MG63 (cell line): ENCODE measurements around the gene LRRC63. TPM values are rescaled to one million over a fixed set of nuclear protein-coding genes. Genes with fewer than 3 reads are reported as not detected.
"Not testable (repeated sequence)": the region's sequence is repeated elsewhere in the genome, so short reads cannot be mapped to it uniquely, and the experiment has no call there.

Experiments used
- DNase-seq: peaks from one replicate; pipeline ENCODE4 v3.0.0-alpha.2; 2020
- H3K27me3 ChIP-seq: fragments of 250-450 bp; sonication (Bioruptor Pico); 2 replicates; pipeline ENCODE4 v1.5.1; 2020; ENCODE audit warnings: mild to moderate bottlenecking, moderate library complexity
- H3K36me3 ChIP-seq: fragments of 250-450 bp; sonication (Bioruptor Pico); 2 replicates; pipeline ENCODE4 v1.5.1; 2020; ENCODE audit warnings: mild to moderate bottlenecking, moderate library complexity
- H3K4me3 ChIP-seq: fragments of 250-450 bp; sonication (Bioruptor Pico); 2 replicates; pipeline ENCODE4 v1.5.1; 2020; ENCODE audit warnings: mild to moderate bottlenecking, moderate library complexity
- H3K9me3 ChIP-seq: fragments of 250-450 bp; sonication (Bioruptor Pico); 2 replicates; pipeline ENCODE4 v1.5.1; 2020; ENCODE audit warnings: mild to moderate bottlenecking, moderate library complexity
- total RNA-seq: library from RNA; depleted of rRNA; stranded (reverse); fragments of >200 nt; shearing (Covaris generic); gene quantifications from 2 replicates; pipeline ENCODE4 v1.2.3, GENCODE V29; 2014; ENCODE audit warnings: low replicate concordance; rRNA removed

Gene LRRC63, protein sequence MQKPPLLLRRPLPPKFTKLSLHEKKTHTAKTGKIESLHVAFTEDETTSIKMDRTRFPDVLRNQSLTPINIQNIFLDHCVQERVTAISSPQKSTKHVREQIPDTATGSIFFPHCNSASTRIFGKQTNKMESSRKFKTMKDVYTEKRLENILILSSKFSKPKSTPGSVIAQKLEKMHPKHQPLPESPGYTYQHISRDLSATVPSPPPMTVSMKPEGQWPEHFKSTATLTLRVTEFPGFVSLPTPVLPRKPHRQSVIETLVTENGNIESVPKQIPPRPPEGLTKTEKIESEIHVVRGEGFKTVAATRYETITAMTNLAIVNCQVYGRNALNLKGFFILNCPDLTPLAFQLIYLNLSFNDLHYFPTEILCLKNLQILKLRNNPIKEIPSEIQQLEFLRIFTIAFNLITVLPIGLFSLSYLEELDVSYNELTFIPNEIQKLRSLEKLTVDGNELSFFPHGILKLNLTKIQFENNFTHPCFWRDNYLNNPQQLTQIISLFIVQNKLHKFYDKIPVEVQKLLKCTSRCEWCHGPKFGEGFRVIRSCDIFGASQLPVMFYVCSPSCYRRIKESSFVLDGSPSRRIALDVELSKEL
- total RNA-seq, result 0.16 TPM in 1 of 2 replicates, not detected in the other

DNA sequence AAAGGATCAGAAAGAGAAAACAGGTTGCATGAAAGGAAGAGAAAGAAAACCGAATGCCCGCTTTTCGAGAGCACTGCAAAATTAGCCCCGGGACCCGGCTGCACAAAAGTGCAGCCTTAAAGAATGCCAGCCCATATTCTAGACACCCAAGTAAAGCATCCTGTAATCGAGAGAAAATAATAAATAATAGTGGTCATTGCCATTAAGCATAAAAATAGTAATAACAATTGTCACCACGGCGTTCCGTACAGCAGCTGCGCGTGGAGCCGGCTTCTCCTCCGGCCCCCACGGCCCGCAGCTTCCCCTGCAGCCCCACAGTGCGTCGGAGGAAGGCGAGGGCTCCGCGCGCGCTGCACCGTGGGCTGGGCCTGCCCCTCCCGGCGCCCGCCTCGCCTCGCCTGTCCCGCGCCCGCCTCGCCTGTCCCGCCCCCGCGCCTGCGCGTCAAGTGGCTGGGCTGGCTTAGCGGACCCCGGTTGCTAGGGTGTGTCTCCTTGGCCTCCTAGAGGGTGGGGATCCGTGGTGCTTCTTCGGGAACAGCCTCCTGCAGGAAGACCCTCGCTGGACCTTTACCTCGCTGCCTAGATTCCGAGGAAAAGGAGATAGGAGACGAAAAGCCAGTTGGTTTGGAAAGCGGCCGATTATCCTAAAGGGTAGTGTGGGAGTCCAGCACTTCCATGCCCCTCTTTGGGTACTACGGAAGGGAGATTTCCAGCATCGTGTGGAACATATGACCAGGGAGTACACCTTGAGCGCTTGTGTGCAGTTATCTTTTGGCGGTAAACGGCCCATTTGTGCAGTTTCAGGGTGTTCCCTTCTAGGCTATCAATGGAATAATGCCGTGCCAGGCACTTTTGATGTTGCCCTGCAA is at the start of gene LRRC63:
Gene LRRC63 (plus strand): TSS at position 446 of the 869 bp plus-strand sequence. CDS start 1,107 bp downstream, outside the sequence.
- DNase-seq, result peak; percentile 77
- Histone ChIP-seq H3K4me3 (peak within 1 kb of the TSS; percentile 52), H3K27me3 (no peaks in the 10 kb centered on the region), H3K9me3 (no peaks in the 10 kb centered on the region), H3K36me3 (no peaks in the 10 kb centered on the region)

DNA sequence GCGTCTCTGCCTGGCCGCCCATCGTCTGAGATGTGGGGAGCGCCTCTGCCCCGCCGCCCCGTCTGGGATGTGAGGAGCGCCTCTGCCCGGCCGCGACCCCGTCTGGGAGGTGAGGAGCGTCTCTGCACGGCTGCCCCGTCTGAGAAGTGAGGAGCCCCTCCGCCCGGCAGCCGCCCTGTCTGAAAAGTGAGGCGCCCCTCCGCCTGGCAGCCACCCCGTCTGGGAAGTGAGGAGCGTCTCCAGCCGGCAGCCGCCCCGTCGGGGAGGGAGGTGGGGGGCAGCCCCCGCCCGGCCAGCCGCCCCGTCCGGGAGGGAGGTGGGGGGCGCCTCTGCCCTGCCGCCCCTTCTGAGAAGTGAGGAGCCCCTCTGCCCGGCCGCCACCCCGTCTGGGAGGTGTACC is 49.0 kb upstream of the LRRC63 start:
- not testable (repeated sequence) for H3K36me3 ChIP-seq

GRCh38 chr13:46164661-46165060 is 47.1 kb upstream of the LRRC63 start:
- DNase-seq, result no peak
- H3K27me3 ChIP-seq, result no peaks in the 10 kb centered on the region; the same call in 1 of the 2 replicates
- no peaks in the 10 kb centered on the region for H3K9me3 ChIP-seq

More for the DNA sequence above, 49.0 kb upstream of the LRRC63 start:
- not testable (repeated sequence) for H3K9me3 ChIP-seq, H3K4me3 ChIP-seq, DNase-seq, H3K27me3 ChIP-seq

DNA sequence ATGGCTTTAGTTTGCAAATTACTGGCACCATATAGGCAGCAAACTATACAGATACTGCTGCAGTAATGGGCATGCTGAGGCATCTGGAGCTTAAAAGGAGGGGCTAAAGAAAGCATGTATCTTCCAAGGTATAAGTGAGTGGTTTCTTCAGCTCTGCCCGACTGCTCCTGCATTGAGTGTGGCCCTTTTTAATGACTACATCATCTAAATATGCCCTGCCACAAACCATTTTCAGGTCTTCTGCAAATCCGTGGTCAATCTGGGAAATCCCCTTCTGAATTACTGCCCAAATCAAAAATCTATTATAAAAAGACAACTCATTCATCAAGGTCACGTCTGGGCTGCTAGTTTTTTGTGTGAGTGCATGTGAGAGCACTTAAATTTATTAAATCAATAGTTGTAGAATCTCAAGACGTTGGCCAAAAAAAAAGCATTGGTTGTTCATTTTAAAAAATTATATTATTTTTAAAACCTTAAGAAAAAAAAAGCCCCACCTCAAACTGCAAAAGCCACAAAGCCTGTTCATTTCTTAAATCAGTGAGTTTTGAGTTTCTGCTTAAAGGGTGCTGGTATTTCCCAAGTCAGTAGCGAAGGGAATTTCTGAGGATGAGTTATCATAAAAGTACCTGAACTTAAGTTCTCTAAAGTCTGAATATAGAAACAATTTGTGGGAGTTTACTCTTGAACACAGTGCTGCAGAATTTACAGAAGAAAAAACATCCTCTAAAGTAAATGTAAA is 46.1 kb upstream of the LRRC63 start:
- H3K27me3 ChIP-seq, result no peaks in the 10 kb centered on the region; the same call in 1 of the 2 replicates
- no peak for DNase-seq
- H3K36me3 ChIP-seq, result no peaks in the 10 kb centered on the region
- no peaks in the 10 kb centered on the region for H3K9me3 ChIP-seq
- H3K4me3 ChIP-seq, result no peak overlapping the region

More at GRCh38 chr13:46164661-46165060, 47.1 kb upstream of the LRRC63 start:
- no peak overlapping the region for H3K4me3 ChIP-seq
- no peaks in the 10 kb centered on the region for H3K36me3 ChIP-seq

DNA sequence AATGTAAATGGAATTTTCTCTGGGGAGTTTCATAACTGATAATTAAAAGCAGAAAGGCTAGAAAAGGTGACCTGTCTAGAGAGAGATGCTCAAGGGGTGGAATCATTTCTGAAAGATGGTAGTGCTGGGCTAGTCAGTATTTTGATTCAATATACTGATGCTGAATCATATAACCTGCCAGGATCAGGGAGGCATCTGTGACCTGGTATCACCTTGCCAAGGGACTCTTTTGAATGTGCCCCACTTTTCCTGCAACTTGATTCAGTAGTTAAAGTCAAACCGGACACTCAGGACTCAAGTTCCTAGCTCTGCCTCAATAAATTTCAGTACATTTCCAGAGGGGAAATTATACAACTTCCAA is 45.5 kb upstream of the LRRC63 start:
- H3K27me3 ChIP-seq, result no peaks in the 10 kb centered on the region; the same call in 1 of the 2 replicates
- no peaks in the 10 kb centered on the region for H3K36me3 ChIP-seq
- no peak for DNase-seq
- H3K9me3 ChIP-seq, result no peaks in the 10 kb centered on the region
- H3K4me3 ChIP-seq, result no peak overlapping the region

GRCh38 chr13:46166947-46167610 is 44.6 kb upstream of the LRRC63 start:
- Histone ChIP-seq H3K27me3 (no peaks in the 10 kb centered on the region; the same call in 1 of the 2 replicates), H3K9me3 (no peaks in the 10 kb centered on the region), H3K36me3 (no peaks in the 10 kb centered on the region), H3K4me3 (no peak overlapping the region)
- DNase-seq, result no peak

DNA sequence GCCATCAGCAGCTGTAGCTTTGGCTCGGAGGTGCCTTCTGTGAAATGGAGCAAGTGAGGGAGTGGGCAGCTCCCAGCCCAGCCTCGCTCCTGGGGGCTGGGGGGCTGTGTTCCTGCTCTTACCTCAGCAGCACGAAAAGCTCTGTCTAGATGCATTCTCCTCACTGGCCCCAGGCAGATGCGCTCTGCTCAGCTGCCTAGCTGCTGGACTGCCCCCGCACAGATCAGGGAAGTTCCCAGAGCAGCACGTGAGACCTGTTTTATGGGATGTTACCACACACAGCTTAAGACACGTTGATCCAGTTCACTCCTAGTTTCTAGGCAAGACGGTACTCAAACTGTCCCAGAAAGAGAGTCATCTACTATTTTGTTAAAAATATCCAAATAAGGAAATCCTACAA is 43.4 kb upstream of the LRRC63 start:
- H3K36me3 ChIP-seq, result no peaks in the 10 kb centered on the region
- H3K27me3 ChIP-seq, result no peaks in the 10 kb centered on the region; the same call in 1 of the 2 replicates
- DNase-seq, result no peak
- H3K4me3 ChIP-seq, result no peak overlapping the region
- H3K9me3 ChIP-seq, result no peaks in the 10 kb centered on the region

GRCh38 chr13:46168783-46169182 is 42.9 kb upstream of the LRRC63 start:
- Histone ChIP-seq H3K27me3 (no peaks in the 10 kb centered on the region; the same call in 1 of the 2 replicates), H3K4me3 (no peak overlapping the region)
- no peak for DNase-seq

GRCh38 chr13:46169758-46170157 is 42.0 kb upstream of the LRRC63 start:
- Histone ChIP-seq H3K27me3 (no peaks in the 10 kb centered on the region; the same call in 1 of the 2 replicates), H3K4me3 (no peak overlapping the region)

More at GRCh38 chr13:46168783-46169182, 42.9 kb upstream of the LRRC63 start:
- H3K36me3 ChIP-seq, result no peaks in the 10 kb centered on the region
- no peaks in the 10 kb centered on the region for H3K9me3 ChIP-seq

DNA sequence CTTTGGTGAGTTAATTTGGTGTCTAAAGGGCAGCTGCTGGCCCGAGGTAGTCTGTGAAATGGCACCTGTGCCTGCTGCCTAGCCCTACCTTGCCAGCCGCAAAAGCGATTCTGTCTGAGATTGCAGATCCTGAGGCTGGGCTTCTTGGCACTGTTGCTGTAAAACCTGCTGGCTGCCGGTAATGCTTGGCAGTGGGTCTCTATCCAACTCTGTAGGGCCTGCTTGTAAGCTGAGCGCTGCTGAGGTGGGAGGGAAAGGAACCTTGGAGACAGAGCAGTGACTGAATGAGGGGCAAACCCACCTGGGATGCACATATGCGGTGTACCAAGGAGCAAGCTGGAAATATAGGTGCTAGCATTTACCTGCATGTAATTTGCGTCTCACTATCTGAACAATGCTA is 41.5 kb upstream of the LRRC63 start:
- H3K9me3 ChIP-seq, result no peaks in the 10 kb centered on the region
- no peak overlapping the region for H3K4me3 ChIP-seq
- no peaks in the 10 kb centered on the region; the same call in 1 of the 2 replicates for H3K27me3 ChIP-seq
- H3K36me3 ChIP-seq, result no peaks in the 10 kb centered on the region
- no peak for DNase-seq

More at GRCh38 chr13:46169758-46170157, 42.0 kb upstream of the LRRC63 start:
- H3K9me3 ChIP-seq, result no peaks in the 10 kb centered on the region
- DNase-seq, result no peak
- H3K36me3 ChIP-seq, result no peaks in the 10 kb centered on the region

DNA sequence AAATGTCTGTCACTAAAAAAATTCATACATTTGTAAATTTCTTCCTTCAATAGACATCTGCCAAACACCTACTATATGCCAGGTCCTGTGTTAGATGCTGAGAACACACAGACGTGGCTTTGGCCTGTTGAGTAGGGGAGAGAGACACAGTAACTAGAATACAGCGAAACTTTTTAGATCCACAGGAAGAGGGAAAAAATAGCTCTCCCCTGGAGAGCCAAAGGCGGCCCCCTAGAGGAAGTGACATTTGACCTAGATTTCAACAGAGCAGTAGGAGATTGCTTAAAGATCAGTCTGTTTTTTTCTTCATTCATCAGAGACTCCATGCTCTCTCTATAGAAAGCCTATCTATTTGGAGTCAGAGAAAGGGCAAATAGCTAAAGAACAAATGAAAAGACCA is 41.0 kb upstream of the LRRC63 start:
- no peak for DNase-seq
- no peaks in the 10 kb centered on the region for H3K36me3 ChIP-seq
- no peak overlapping the region for H3K4me3 ChIP-seq
- H3K9me3 ChIP-seq, result no peaks in the 10 kb centered on the region
- H3K27me3 ChIP-seq, result no peaks in the 10 kb centered on the region; the same call in 1 of the 2 replicates

GRCh38 chr13:46171217-46171616 is 40.5 kb upstream of the LRRC63 start:
- Histone ChIP-seq H3K36me3 (no peaks in the 10 kb centered on the region), H3K9me3 (no peaks in the 10 kb centered on the region), H3K4me3 (no peak overlapping the region), H3K27me3 (no peaks in the 10 kb centered on the region; the same call in 1 of the 2 replicates)
- no peak for DNase-seq

GRCh38 chr13:46171739-46172138 is 40.0 kb upstream of the LRRC63 start:
- no peaks in the 10 kb centered on the region; the same call in 1 of the 2 replicates for H3K27me3 ChIP-seq
- no peaks in the 10 kb centered on the region for H3K36me3 ChIP-seq
- H3K4me3 ChIP-seq, result no peak overlapping the region
- DNase-seq, result no peak
- no peaks in the 10 kb centered on the region for H3K9me3 ChIP-seq

GRCh38 chr13:46172531-46172991 is 39.2 kb upstream of the LRRC63 start:
- Histone ChIP-seq H3K4me3 (no peak overlapping the region), H3K36me3 (no peaks in the 10 kb centered on the region), H3K27me3 (no peaks in the 10 kb centered on the region; the same call in 1 of the 2 replicates), H3K9me3 (no peaks in the 10 kb centered on the region)
- no peak for DNase-seq

DNA sequence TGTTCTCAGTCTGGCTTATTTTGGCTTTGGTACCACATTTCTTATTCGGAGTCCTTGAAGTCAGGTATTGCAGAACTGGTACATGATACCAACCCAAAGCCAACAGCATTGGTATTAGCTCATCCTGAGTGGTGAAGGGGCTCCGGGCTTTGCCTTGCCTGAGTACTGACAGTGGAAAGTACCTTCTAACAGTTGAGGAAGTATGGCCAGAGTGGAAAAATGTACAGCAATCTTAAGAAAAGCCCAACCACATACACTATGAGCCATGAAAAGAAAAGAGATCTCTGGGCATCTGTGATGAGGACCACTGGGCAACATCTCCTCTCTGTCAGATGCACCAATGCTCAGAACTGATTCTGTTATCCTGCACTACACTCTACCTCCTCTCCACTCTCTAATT is 38.1 kb upstream of the LRRC63 start:
- DNase-seq, result no peak
- H3K36me3 ChIP-seq, result no peaks in the 10 kb centered on the region
- H3K9me3 ChIP-seq, result no peaks in the 10 kb centered on the region
- no peaks in the 10 kb centered on the region for H3K27me3 ChIP-seq
- H3K4me3 ChIP-seq, result no peak overlapping the region
